A673 (cell line): Measurements from ENCODE around the gene SLC4A1. TPM values are rescaled to one million over a fixed set of nuclear protein-coding genes. Genes with fewer than 3 reads are reported as not detected.

ENCODE experiments used
- BruUV-seq: library from RNA; stranded (reverse); fragments of 400-500 nt; replicated peaks from 2 replicates; lab custom pipeline; 2021; lab: Mats Ljungman, UMichigan
- CTCF ChIA-PET: fragments of 300-600 bp; sonication (Branson Sonifier 250); formaldehyde crosslinking; loops from one replicate; lab custom pipeline; 2022; ENCODE audit warnings: antibody characterized with exemption; lab: Charles Lee
- POLR2A ChIA-PET: fragments of 300-600 bp; sonication (Branson Sonifier 250); formaldehyde crosslinking; loops from one replicate; lab custom pipeline; 2022; ENCODE audit warnings: antibody characterized with exemption; ENCODE audit not compliant: low non-redundant PET; lab: Charles Lee
- DNase-seq: peaks from one replicate; pipeline ENCODE4 v3.0.0-alpha.2; 2015; ENCODE audit warnings: low spot score
- H3K27ac ChIP-seq: fragments of 200-600 bp; sonication (generic); 2 replicates; pipeline ENCODE4 v1.5.1; 2016; ENCODE audit warnings: mixed run types, low read depth, mild to moderate bottlenecking, mixed read lengths, antibody characterized with exemption, low read length; ENCODE audit not compliant: poor library complexity, severe bottlenecking
- H3K27me3 ChIP-seq: fragments of 200-600 bp; sonication (generic); replicated peaks from 2 replicates; pipeline ENCODE4 v1.6.1; 2017; ENCODE audit warnings: mixed run types, low read depth, mild to moderate bottlenecking, mixed read lengths, antibody characterized with exemption, low read length; ENCODE audit not compliant: insufficient read depth, poor library complexity
- H3K36me3 ChIP-seq: fragments of 200-600 bp; sonication (generic); 2 replicates; pipeline ENCODE4 v1.6.1; 2016; ENCODE audit warnings: mixed run types, mild to moderate bottlenecking, mixed read lengths, antibody characterized with exemption, low read length; ENCODE audit not compliant: insufficient read depth, poor library complexity, severe bottlenecking
- H3K4me1 ChIP-seq: fragments of 200-600 bp; sonication (generic); 2 replicates; pipeline ENCODE4 v1.6.1; 2017; ENCODE audit warnings: mixed run types, mild to moderate bottlenecking, mixed read lengths, antibody characterized with exemption, low read length; ENCODE audit not compliant: insufficient read depth, poor library complexity, severe bottlenecking
- H3K4me3 ChIP-seq: fragments of 200-600 bp; sonication (generic); 2 replicates; pipeline ENCODE4 v1.5.1; 2016; ENCODE audit warnings: low read depth, mixed run types, mild to moderate bottlenecking, mixed read lengths, low read length; ENCODE audit not compliant: poor library complexity, severe bottlenecking
- H3K9me3 ChIP-seq: fragments of 200-600 bp; sonication (generic); 2 replicates; pipeline ENCODE4 v1.6.1; 2016; ENCODE audit warnings: mixed run types, low read depth, mild to moderate bottlenecking, mixed read lengths, antibody characterized with exemption, low read length; ENCODE audit not compliant: poor library complexity, severe bottlenecking
- EZH2 ChIP-seq: fragments of 200-600 bp; sonication (generic); IDR thresholded peaks from 2 replicates; pipeline ENCODE4 v1.6.1; 2017; ENCODE audit warnings: borderline replicate concordance, low read depth, mild to moderate bottlenecking, mixed read lengths, antibody characterized with exemption, low read length; ENCODE audit not compliant: poor library complexity, severe bottlenecking
- intact Hi-C: fragments of 100-400 bp; cut with micrococcal nuclease; formaldehyde crosslinking; loops from one replicate; pipeline ENCODE4 v1.10.0; 2022; ENCODE audit not compliant: unreplicated experiment
- total RNA-seq: library from RNA; stranded (reverse); gene quantifications from 2 replicates; pipeline ENCODE4 v1.2.3, GENCODE V29; 2021
- TF ChIP-seq, protein P1 (sequence below): fragments of 300-800, 200-600 bp; sonication (generic); conservative IDR thresholded peaks from 2 replicates; pipeline ENCODE4 v1.5.1; 2017; ENCODE audit warnings: low read depth, mild to moderate bottlenecking, antibody characterized with exemption, low read length, moderate library complexity, mixed read lengths

Gene SLC4A1
- total RNA-seq, 1 experiment from 2014 or later: not detected

DNA sequence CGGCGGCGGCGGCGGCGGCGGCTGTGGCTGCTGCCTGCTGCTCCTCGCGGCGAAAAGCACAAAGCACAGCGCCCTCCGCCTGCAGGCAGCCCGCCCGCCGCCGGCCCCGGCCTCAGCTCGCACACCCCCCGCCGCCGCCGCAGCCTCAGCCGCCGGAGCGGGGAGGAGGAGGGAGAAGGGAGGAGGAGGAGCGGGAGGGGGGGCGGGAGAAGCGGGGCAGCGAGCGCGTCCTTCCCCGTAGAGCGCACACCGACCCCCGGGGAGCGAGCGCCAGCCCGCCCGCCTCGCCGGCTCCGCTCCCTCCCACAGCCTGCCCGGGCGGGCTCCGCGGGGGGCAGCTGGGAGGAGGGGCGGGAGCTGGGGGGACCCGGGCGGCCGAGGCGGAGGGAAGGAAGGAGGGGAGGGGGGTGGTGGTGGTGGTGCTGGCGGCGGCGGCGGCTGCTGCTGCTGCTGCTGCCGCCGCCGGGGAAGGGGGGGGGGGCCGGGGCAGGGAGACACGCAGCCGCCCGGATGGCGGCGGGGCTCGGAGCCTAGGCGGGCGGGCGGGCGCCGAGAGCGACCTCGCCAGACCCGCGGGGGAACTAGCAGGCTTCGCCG is 48.2 kb downstream of the SLC4A1 start, which contains the start of gene UBTF:
UBTF (minus strand) TSS at position 60 of the 597 bp plus-strand sequence. CDS start 1,446 bp downstream, outside the sequence.
- peak; percentile 84 for DNase-seq
- CTCF ChIA-PET: interaction anchor here (1.0 kb wide), 1 partner anchor 9 kb away, joined by 6 read pairs; no protein-coding TSS in a partner anchor
- H3K27ac ChIP-seq: peak within 1 kb of the TSS; percentile 94
- no peaks in the 10 kb centered on the region for H3K9me3 ChIP-seq
- H3K36me3 ChIP-seq: peaks cover 25% of the 10 kb centered on the region
- no peaks in the 10 kb centered on the region for H3K27me3 ChIP-seq
- peaks cover 9% of the 10 kb centered on the region for H3K4me1 ChIP-seq
- intact Hi-C loops: loop anchor here (5.0 kb wide), 1 partner anchor 108 kb away; no protein-coding TSS in a partner anchor
- no TSS peak for BruUV-seq
- peak within 1 kb of the TSS; percentile 72 for H3K4me3 ChIP-seq
- POLR2A ChIA-PET: no interaction called here
- TF ChIP-seq, protein P1, sequence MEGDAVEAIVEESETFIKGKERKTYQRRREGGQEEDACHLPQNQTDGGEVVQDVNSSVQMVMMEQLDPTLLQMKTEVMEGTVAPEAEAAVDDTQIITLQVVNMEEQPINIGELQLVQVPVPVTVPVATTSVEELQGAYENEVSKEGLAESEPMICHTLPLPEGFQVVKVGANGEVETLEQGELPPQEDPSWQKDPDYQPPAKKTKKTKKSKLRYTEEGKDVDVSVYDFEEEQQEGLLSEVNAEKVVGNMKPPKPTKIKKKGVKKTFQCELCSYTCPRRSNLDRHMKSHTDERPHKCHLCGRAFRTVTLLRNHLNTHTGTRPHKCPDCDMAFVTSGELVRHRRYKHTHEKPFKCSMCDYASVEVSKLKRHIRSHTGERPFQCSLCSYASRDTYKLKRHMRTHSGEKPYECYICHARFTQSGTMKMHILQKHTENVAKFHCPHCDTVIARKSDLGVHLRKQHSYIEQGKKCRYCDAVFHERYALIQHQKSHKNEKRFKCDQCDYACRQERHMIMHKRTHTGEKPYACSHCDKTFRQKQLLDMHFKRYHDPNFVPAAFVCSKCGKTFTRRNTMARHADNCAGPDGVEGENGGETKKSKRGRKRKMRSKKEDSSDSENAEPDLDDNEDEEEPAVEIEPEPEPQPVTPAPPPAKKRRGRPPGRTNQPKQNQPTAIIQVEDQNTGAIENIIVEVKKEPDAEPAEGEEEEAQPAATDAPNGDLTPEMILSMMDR: no peak
- no peak for TF ChIP-seq EZH2

DNA sequence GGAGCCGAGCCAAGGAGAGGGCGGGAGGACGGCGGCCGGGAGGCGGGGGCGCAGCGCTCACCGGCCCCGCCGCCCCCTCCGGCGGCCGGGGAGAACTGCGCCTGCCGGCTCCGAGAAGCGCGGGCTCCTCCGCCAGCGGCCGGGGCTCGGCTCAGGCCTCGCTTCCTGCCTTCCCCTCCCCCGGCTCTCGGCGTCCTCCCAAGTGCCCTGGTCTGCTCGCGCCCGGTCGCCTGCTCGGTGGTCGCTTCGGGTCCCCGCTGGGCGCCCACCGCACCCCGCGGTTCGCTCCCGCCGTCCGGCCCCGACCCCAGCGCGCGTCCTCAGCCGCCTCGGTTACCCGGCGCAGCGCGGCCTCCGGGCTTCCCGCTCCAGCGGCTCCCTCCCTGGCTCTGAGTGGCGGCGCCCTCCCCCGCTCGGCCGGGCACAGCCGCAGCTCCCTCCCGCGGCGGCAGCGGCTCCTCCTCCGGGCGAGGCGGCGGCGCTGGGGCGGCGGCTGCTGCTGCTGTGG is 48.8 kb downstream of the SLC4A1 start:
- POLR2A ChIA-PET: no interaction called here
- no peaks in the 10 kb centered on the region for H3K27me3 ChIP-seq
- peaks cover 29% of the 10 kb centered on the region for H3K36me3 ChIP-seq
- TF ChIP-seq EZH2: no peak
- TF ChIP-seq, protein P1: no peak
- peak overlapping the region; percentile 72 for H3K4me3 ChIP-seq
- CTCF ChIA-PET: no interaction called here
- peaks cover 9% of the 10 kb centered on the region for H3K4me1 ChIP-seq
- peak overlapping the region; percentile 93 for H3K27ac ChIP-seq
- peak; percentile 69 for DNase-seq
- BruUV-seq: no TSS peak
- intact Hi-C loops: no loop called here
- no peaks in the 10 kb centered on the region for H3K9me3 ChIP-seq

DNA sequence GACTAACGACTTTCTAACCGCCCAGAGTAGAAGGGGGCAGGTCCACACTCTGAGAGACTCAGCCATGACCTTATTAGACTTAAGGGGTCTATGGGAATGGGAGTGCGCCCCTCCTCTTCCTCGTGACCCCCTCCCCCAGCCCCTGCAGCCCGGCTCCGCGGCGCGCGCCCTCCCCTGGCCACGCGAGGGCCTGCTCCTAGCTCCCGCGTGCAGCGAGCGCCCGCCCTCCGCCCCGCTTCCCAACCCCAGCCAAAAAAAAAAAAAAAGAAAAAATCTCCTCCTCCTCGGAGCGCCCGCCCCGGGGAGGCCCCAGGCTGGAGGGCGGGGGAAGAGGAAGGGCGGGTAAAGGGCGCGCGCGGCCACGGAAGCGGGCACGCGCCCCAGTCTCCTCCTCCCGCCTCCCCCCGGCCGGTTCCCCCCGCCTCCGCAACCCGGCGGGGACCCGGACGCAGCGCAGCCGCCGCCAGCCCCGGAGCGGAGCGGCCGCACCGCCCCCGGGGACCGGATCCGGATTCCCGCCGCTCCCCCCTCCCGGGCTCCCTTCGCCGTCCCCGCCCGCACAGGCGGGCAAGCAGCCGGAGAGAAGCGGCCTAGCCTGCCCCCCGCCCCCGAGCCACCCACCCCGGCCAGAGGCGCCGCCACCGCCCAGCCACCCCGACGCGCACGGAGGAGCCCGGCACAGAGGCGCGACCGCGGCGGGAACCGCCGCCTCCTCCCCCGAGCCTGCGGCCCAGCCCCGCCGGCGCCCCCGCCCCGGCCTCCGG is 49.4 kb downstream of the SLC4A1 start:
- CTCF ChIA-PET: interaction anchor here (0.6 to 1.0 kb wide), 2 partner anchors 9 to 15 kb away, joined by 4 to 5 read pairs; no protein-coding TSS in a partner anchor
- Histone ChIP-seq H3K4me3 (peak overlapping the region; percentile 72), H3K27ac (peak overlapping the region; percentile 93), H3K4me1 (peaks cover 9% of the 10 kb centered on the region), H3K9me3 (no peaks in the 10 kb centered on the region), H3K27me3 (no peaks in the 10 kb centered on the region), H3K36me3 (peaks cover 30% of the 10 kb centered on the region)
- intact Hi-C loops: no loop called here
- no TSS peak for BruUV-seq
- TF ChIP-seq, protein P1: peak; percentile 50
- no peak for TF ChIP-seq EZH2
- peak; percentile 88 for DNase-seq
- POLR2A ChIA-PET: interaction anchor here (0.6 kb wide), 3 partner anchors 11 to 136 kb away, joined by 3 to 10 read pairs (median 4); no protein-coding TSS in a partner anchor
